NCI-H1694 (cell line): Measurements from ENCODE around the gene MTARC2.
"Not testable (repeated sequence)": the region's sequence is repeated elsewhere in the genome, so short reads cannot be mapped to it uniquely, and the experiment has no call there.

Source experiments
- DNase-seq: peaks from one replicate; lab custom pipeline; 2025; lab: John Stamatoyannopoulos, UW

The MTARC2 gene

DNA sequence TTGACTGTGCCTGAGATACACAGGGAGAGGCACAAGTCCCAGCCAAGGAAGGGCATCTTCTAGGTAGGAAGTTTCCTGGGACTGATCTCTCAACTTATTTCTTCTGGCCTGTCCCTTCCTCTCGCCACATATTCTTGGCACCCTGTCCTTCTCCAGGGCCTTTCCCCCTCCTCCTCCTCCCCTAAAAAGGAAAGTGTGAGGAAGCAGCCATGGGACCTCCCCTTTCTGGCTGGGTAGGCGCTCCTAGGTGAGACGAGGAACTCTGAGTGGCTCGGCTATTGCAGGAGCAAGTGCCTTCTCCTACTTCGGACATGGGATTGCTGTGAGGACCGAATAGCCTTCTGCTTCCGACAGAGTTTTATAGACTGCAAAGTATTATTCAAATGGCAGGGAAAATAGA is 15.5 kb upstream of the MTARC2 start:
- no peak for DNase-seq

- peak; percentile 68 for DNase-seq
These were observed 15.0 kb upstream of the MTARC2 start for GRCh38 chr1:220733086-220733601.

- no peak for DNase-seq
These were observed 13.4 kb upstream of the MTARC2 start for GRCh38 chr1:220734571-220735326.

DNA sequence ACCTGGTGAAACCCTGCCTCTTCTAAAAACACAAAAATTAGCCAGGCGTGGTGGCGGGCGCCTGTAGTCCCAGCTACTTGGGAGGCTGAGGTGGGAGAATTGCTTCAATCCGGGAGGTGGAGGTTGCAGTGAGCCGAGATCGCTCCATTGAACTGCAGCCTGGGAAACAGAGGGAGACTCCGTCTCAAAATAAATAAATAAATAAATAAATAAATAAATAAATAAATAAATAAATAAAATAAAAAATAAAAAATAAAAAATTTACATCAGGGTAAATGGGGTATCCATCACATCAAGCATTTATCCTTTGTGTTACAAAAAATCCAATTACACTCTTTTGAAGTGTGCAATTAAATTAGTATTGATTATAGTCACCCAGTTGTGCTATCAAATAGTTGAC is 11.8 kb upstream of the MTARC2 start:
- not testable (repeated sequence) for DNase-seq

DNA sequence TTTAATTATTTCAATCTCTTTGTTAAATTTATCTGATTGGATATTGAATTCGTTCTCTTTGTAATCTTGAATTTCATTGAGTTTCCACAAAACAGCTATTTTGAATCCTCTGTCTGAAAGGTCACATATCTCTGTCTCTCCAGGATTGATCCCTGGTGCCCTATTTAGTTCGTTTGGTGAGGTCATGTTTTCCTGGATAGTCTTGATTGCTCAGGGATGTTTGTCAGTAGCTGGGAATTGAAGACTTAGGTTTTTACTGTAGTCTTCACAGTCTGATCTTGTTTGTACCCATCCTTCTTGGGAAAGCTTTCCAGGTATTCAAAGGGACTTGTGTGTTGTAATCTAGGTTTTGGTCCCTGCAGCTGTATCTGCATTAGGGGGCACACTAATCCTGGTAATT is 6.8 kb upstream of the MTARC2 start:
- DNase-seq = no peak

- DNase-seq = no peak
These were observed 6.3 kb upstream of the MTARC2 start for GRCh38 chr1:220741825-220742224.

DNA sequence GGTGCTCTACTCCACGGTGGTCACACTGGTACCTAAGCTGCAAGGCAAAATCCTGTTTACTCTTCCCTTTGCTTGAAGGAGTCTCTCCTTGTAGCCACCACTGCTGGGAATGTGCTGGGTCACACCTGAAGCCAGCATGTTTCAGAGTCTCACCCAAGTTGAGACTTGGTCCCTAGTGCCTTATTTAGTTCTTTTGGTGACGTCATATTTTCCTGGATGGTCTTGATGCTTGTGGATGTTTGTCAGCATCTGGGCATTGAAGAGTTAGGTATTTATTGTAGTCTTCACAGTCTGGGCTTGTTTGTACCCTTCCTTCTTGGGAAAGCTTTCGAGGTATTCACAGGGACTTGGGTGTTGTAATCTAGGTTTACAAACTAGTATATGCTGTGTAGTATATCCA is 5.6 kb upstream of the MTARC2 start:
- no peak for DNase-seq

DNA sequence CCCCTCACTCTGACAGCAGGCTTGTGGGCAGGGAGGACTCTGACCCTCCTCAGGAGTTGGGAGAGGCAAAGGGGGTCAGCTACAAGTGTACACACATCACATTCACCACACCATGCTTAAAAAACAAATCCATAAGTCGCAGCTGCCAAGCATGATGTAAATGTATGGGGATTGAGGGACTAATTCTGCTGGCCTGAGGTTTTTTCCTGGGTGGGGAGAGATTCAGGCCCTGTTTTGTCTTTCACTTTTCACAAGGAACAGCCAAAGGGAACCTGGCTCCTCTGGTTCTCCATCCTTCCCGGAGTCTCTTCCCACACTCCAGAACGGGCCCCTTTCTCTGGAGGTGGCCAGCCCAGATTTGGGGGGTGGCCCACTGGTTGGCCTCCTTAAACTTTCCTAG is 1.3 kb upstream of the MTARC2 start:
- no peak for DNase-seq

DNA sequence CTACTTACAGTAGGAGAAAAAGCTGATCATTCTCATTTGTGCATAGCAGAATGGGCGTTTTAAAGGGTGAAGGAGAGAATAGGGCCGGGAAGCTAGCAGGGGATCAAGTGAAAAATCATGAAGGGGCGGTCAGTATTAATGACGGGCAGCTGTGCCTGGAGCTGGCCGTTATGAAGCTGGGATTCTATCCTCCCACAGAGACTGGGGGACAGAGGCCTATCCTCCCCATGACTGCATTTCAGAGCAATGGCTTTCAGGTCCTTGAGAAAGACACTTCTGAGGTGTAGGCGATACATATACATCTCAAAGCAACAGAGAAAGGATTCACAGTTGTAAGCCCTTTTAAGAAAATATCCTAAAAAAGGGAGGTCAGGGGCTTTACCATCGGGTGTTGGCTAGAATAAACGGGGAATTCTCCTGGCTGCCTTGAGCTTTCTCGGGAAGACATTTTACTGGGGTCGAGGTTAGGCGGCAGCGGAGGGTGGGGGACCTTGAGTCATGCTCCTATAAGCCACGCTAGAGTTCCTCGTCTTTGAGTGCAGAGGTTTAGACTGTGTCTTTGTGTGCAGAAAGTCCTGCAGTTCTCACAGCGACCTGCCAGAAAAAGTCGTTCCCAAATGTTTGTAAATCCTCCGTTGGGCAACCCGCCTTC is 559 bp upstream of the MTARC2 start:
- DNase-seq = no peak

DNA sequence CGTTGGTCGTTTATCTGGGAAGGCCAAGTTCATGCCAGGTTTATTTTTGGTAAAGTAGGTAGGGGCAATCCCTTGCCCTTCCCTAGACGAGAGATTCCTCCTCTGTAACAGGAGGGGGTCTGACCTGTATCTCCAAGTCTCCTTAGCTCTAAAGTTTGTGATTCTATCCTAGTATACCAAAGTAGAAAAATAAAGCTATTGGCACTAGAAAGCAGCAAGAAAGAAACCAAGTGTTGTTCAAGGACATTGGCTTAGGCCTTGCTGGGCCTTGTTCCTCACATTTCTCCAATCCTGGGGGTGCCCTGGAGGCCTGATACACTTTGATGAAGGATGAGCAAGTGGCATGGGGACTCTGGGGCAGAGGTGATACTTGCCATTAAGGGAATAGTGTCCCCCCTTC is 814 bp downstream of the MTARC2 start:
- no peak for DNase-seq

DNA sequence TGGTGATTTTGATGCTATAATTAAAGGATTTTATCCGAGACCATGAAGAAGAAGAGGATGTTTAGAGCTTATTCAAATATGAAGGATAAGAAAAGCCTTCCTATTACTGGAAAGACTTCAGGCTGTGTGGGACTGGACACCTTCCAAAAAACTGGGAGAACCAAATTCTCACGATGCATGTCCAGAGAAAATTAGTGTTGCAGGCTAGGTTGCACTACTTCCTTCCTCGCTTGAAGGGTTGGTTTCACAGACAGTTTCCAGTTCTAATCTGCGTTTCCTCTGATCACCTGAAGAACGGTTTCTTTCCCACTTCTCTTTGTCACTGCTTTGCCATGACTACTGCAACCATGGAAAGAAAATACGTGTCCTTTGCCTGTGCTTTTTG is 2.0 kb downstream of the MTARC2 start:
- DNase-seq = no peak

DNA sequence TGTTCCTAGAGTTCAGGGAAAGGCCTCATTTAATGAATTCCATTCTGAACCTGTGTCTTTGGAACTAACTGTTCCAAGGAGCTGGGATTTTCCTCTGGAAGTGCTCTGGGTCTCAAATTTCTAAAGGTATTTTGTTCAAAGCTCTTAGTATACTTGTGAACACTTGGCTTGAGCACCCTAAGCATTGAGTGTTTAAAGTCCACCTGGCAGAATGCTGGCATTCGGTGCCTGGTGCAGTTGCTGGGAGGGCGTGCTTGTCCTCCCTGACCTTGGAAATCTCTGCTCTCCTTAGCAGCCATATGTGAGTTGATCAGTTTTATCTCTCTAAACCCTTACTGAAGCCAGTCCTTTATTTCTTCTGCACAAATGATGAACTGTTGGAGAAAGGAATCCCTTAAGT is 3.0 kb downstream of the MTARC2 start:
- DNase-seq = no peak

DNA sequence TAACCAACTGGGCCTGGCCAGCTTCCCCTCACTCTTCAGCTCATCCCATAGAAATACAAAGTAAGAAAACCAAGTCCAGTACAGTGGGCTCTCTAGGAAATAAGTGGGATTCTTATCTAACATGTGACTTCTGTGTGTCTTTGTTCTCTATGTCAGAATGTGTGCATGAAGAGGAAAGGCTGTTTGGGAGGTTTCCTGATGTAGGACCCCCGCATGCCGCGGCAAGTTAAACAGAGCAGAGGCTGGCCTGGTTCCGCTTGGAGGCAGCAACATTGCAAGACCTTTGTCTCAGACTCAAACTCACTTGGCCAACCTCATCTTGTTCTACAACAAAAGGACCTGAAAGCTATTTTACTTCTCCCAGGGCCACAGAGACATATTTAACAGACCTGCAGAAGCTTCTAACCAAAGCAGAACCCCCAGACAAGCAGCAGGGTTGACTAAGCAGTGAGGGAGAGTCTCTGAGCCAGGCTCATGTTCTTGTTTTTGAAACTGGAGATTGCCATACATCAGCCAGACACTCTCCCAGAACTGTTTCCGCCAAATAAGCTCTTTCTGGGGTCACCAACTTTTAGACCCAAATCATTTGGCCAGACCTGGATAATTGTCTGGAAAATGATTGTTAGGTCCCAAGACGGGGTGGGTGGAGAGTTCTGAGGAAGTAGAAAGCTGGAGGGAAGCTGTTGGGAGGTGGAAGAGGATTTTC is 6.2 kb downstream of the MTARC2 start:
- no peak for DNase-seq

DNA sequence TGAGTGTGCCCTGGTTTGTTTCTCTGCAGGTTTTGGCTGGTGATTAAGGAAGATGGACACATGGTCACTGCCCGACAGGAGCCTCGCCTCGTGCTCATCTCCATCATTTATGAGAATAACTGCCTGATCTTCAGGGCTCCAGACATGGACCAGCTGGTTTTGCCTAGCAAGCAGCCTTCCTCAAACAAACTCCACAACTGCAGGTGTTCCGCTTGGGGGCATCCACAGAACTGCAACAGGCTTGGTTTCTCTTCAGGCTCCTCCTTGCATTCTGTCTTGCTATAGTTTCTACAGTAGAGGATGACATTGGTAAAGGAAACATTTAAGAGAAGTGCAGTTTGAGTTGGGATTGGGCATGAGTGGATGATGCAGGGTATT is 6.8 kb downstream of the MTARC2 start:
- DNase-seq = no peak

GRCh38 chr1:220755309-220755708 is 7.2 kb downstream of the MTARC2 start:
- no peak for DNase-seq

DNA sequence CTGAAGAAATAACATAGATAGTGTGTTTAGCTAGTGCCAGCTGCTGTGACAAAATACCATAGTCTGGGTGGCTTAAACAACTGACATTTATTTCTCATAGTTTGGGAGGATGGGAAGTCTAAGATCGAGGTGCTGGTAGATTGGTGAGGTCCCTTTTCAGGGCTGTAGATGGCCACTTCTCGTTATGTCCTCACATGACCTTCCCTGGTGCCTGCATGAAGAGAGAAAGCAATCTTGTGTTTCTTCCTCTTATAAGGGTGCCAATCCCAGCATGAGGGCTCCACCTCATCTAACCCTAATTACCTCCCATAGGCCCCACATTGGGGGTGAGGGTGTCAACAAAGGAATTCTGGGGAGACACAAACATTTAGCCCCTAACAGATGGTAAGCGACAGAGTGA is 9.3 kb downstream of the MTARC2 start:
- DNase-seq = no peak

GRCh38 chr1:220759147-220759546 is 11.0 kb downstream of the MTARC2 start:
- DNase-seq = no peak

GRCh38 chr1:220761688-220762427 is 13.7 kb downstream of the MTARC2 start:
- no peak for DNase-seq

DNA sequence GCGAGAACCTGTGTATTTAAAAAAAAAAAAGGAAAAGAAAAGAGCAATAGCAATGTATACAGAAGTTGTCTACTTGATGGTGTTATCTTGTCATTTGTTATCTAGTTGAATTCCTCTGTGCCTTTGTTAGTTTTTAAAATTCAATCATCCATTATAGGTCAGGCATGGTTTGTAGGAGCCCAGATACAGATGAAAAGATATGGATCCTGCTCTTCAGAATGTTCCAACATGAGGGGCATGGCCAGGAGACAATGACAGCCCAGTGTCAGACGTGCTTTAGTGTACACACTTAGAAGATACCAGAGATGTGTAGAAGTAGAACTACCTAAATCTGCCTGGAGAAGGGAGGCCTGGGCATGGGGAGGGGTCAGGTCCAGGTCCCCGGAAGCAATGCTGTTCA is 16.6 kb downstream of the MTARC2 start:
- DNase-seq = no peak

- no peak for DNase-seq
These were observed 19.4 kb downstream of the MTARC2 start for GRCh38 chr1:220767312-220768125.

GRCh38 chr1:220768126-220768601 is 20.0 kb downstream of the MTARC2 start:
- DNase-seq = no peak
